Amygdala (tissue), 56 donors: ENCODE results near the gene TEX52.

Experiments used
- DNase-seq, 56 donors: peaks; one replicate each; lab custom pipeline; 2025; lab: John Stamatoyannopoulos, UW

TEX52 gene

GRCh38 chr12:2801044-2801783 lies 55.6 kb downstream of the TEX52 start:
- peak in 10 of 56 donors; percentile 3 to 45 (median 10) for DNase-seq

- DNase-seq, result no peak
Observed at GRCh38 chr12:2800046-2800570, 56.7 kb downstream of the TEX52 start.
